Uterus (tissue), 4 donors: ENCODE results near the gene TBL1X. TPM values are rescaled to one million over a fixed set of nuclear protein-coding genes. Genes with fewer than 3 reads are reported as not detected.

Source experiments
- DNase-seq, 2 donors: peaks; one replicate each; pipeline ENCODE4 v3.0.0-alpha.2; 2019 to 2020
- H3K27ac ChIP-seq, 2 donors: fragments of 200-600 bp; sonication (generic); 1 replicate in 1 of 2; 2 replicates in 1 of 2; pipeline ENCODE4 v1.5.1; 2016 to 2018
- H3K27me3 ChIP-seq, 2 donors: fragments of 200-600 bp; sonication (generic); one replicate each; pipeline ENCODE4 v1.5.1; 2018 to 2019; ENCODE audit warnings: control low read depth in 1 of 2
- H3K36me3 ChIP-seq, 2 donors: fragments of 200-600 bp; sonication (generic); one replicate each; pipeline ENCODE4 v1.5.1; 2019; ENCODE audit warnings: control low read depth in 1 of 2
- H3K4me1 ChIP-seq, 2 donors: fragments of 200-600 bp; sonication (generic); one replicate each; pipeline ENCODE4 v1.5.1; 2018 to 2019; ENCODE audit warnings: control low read depth in 1 of 2
- H3K4me3 ChIP-seq, 2 donors: fragments of 200-600 bp; sonication (generic); 1 replicate in 1 of 2; 2 replicates in 1 of 2; pipeline ENCODE4 v1.5.1; 2018 to 2019; ENCODE audit warnings: mild to moderate bottlenecking in 1 of 2
- H3K9me3 ChIP-seq, 2 donors: fragments of 200-600 bp; sonication (generic); one replicate each; pipeline ENCODE4 v1.5.1; 2019; ENCODE audit warnings: control low read depth in 1 of 2
- POLR2A ChIP-seq, 2 donors: fragments of 450-650 bp; IDR thresholded peaks; one replicate each; pipeline ENCODE4 v1.6.1; 2016; ENCODE audit warnings: antibody characterized with exemption in 2 of 2, mild to moderate bottlenecking in 1 of 2, moderate library complexity in 1 of 2
- intact Hi-C: fragments of 100-400 bp; cut with DNase I; formaldehyde crosslinking; loops from one replicate; pipeline ENCODE4 v1.15.1; 2023; ENCODE audit warnings: low total_unique reads
- total RNA-seq, 4 donors: library from RNA; depleted of rRNA in 3 of 4; stranded (reverse); fragments of >200 nt in 3 of 4; gene quantifications; one replicate each; pipeline versions ENCODE4 v1.1.0 to v1.2.4, GENCODE V29; 2014 to 2023
- TF ChIP-seq, protein P1 (sequence below), 4 experiments: fragments of 200-600 bp in 2 of 4; fragments of 450-650 bp in 2 of 4; sonication (generic) in 2 of 4; IDR thresholded peaks; one replicate each; pipeline ENCODE4 v1.5.1; 2016 to 2019; ENCODE audit warnings: antibody characterized with exemption in 4 of 4, mild to moderate bottlenecking in 2 of 4, moderate library complexity in 1 of 4
- donor health status: DM: yes; HTN: yes; CAD: no.

TBL1X gene
- total RNA-seq, 4 donors from 2014 or later = 15.4 to 121 (median 47.7) TPM

GRCh38 chrX:9704876-9705465 is 240.1 kb downstream of the TBL1X start:
- Histone ChIP-seq H3K4me3 (no peak overlapping the region), H3K36me3 (no peaks in the 10 kb centered on the region), H3K27ac (no peak overlapping the region), H3K9me3 (no peaks in the 10 kb centered on the region), H3K27me3 (no peaks in the 10 kb centered on the region), H3K4me1 (no peaks in the 10 kb centered on the region)
- no peak for DNase-seq
- TF ChIP-seq POLR2A (IDR thresholded peaks at IDR 0.05) = no peak
- TF ChIP-seq, protein P1, sequence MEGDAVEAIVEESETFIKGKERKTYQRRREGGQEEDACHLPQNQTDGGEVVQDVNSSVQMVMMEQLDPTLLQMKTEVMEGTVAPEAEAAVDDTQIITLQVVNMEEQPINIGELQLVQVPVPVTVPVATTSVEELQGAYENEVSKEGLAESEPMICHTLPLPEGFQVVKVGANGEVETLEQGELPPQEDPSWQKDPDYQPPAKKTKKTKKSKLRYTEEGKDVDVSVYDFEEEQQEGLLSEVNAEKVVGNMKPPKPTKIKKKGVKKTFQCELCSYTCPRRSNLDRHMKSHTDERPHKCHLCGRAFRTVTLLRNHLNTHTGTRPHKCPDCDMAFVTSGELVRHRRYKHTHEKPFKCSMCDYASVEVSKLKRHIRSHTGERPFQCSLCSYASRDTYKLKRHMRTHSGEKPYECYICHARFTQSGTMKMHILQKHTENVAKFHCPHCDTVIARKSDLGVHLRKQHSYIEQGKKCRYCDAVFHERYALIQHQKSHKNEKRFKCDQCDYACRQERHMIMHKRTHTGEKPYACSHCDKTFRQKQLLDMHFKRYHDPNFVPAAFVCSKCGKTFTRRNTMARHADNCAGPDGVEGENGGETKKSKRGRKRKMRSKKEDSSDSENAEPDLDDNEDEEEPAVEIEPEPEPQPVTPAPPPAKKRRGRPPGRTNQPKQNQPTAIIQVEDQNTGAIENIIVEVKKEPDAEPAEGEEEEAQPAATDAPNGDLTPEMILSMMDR (IDR thresholded peaks at IDR 0.05) = no peak
- intact Hi-C loops = no loop called here

DNA sequence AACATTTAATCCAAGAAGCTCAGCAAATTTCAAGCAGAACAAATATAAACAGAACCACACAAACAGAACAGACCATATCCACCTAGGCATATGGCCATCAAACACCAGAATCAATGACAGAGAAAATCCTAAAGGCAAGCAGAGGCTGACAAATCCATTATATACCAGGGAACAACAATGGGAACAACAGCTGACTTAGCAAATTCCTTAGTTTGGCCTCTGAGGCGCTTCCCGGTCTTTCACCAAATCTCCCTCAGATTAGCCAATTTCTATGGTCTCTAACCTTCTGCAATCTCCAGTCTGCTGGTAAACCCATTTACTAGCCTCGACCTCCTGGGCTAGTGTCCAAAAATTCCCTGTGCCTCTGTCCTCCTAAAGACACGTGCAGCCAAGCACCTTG is 241.6 kb downstream of the TBL1X start:
- TF ChIP-seq POLR2A (IDR thresholded peaks at IDR 0.05) = no peak
- TF ChIP-seq, protein P1 (IDR thresholded peaks at IDR 0.05) = no peak
- Histone ChIP-seq H3K36me3 (no peaks in the 10 kb centered on the region), H3K27ac (no peak overlapping the region), H3K4me1 (no peaks in the 10 kb centered on the region), H3K9me3 (no peaks in the 10 kb centered on the region), H3K27me3 (no peaks in the 10 kb centered on the region), H3K4me3 (no peak overlapping the region)
- intact Hi-C loops = no loop called here
- no peak for DNase-seq

- Histone ChIP-seq H3K4me1 (no peaks in the 10 kb centered on the region), H3K36me3 (no peaks in the 10 kb centered on the region), H3K27ac (no peak overlapping the region), H3K4me3 (no peak overlapping the region), H3K27me3 (no peaks in the 10 kb centered on the region), H3K9me3 (no peaks in the 10 kb centered on the region)
- intact Hi-C loops = no loop called here
- no peak for DNase-seq
- no peak for TF ChIP-seq POLR2A (IDR thresholded peaks at IDR 0.05)
- TF ChIP-seq, protein P1 (IDR thresholded peaks at IDR 0.05) = no peak
Observed at GRCh38 chrX:9707306-9708033, 242.6 kb downstream of the TBL1X start.

DNA sequence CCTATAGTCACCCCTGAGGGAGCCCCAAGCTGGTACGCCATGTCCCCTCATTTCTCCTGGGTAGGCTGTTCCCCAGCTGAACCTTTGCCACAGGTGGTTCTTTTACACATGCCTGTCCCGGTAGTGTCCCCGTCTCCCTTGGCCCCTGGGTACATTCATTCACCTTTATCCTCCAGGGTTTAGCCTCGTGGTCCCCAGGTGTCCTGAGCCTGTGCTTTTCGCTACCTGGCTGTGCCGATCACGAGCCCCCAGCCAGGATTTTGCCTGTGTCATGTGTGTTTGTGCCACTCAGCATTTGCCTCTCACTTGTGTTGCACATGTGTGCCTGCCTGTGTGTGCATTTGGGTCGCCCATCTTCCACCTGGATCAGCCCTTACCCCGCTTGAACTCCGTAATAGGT is 243.2 kb downstream of the TBL1X start:
- Histone ChIP-seq H3K27me3 (no peaks in the 10 kb centered on the region), H3K27ac (no peak overlapping the region), H3K4me1 (no peaks in the 10 kb centered on the region), H3K36me3 (no peaks in the 10 kb centered on the region), H3K4me3 (no peak overlapping the region), H3K9me3 (no peaks in the 10 kb centered on the region)
- no peak for DNase-seq
- no peak for TF ChIP-seq POLR2A (IDR thresholded peaks at IDR 0.05)
- TF ChIP-seq, protein P1 (IDR thresholded peaks at IDR 0.05) = no peak
- intact Hi-C loops = no loop called here

DNA sequence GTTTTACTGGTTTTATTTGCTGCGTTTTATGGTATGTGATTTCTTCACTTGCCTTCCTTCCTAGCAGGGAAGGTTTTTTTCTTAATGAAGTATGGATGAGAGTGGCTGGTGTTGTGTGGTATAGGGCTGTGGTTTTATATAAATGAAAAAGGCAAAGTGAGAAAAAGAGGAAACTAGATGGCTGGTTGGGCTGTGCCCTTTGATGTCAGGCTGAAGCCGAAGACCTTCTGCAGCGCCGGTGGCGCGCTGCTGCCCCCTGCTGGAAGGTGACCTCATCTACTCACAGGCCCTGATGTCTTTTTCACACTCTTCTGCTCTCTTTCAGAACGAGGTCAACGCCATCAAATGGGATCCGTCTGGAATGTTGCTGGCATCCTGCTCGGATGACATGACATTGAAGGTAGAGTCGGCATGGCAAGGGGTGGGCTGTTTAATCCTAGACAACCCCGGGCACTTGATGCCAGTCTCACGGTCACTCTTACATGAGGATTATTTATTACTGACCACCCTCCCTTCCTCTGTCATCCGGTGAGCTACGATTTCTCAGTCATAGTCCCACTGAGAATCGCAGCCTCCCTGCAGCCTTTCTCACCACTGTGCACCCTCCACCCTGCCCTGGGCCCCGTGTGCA is 244.2 kb downstream of the TBL1X start:
- no peak for TF ChIP-seq POLR2A (IDR thresholded peaks at IDR 0.05)
- TF ChIP-seq, protein P1 (IDR thresholded peaks at IDR 0.05) = peak; percentile 62 to 82 (median 70)
- H3K4me1 ChIP-seq = no peaks in the 10 kb centered on the region
- intact Hi-C loops = no loop called here
- H3K9me3 ChIP-seq = no peaks in the 10 kb centered on the region
- peak; percentile 67 to 75 for DNase-seq
- H3K27ac ChIP-seq = no peak overlapping the region
- H3K36me3 ChIP-seq = no peaks in the 10 kb centered on the region
- no peak overlapping the region for H3K4me3 ChIP-seq
- no peaks in the 10 kb centered on the region for H3K27me3 ChIP-seq
